HG03575 (cell line): ENCODE measurements around the gene KIF4A.
"Not testable (repeated sequence)": the region's sequence is repeated elsewhere in the genome, so short reads cannot be mapped to it uniquely, and the experiment has no call there.

Experiments
- ATAC-seq: cut with Tn5 transposase; IDR thresholded peaks from one replicate; pipeline ENCODE4 v1.9.1; 2021; ENCODE audit not compliant: unreplicated experiment, insufficient number of reproducible peaks, low FRiP score; ENCODE audit errors: extremely low read depth

KIF4A gene

GRCh38 chrX:70352496-70352895, 62.6 kb downstream of the KIF4A start:
- ATAC-seq = no peak

- no peak for ATAC-seq
Observed at GRCh38 chrX:70353514-70353913, 63.6 kb downstream of the KIF4A start.

GRCh38 chrX:70354716-70355115, 64.8 kb downstream of the KIF4A start:
- no peak for ATAC-seq

- no peak for ATAC-seq
Observed at GRCh38 chrX:70359458-70359857, 69.6 kb downstream of the KIF4A start.

GRCh38 chrX:70360366-70360765, 70.5 kb downstream of the KIF4A start:
- no peak for ATAC-seq

- ATAC-seq = not testable (repeated sequence)
Observed at GRCh38 chrX:70368731-70369130, 78.8 kb downstream of the KIF4A start.

- no peak for ATAC-seq
Observed at GRCh38 chrX:70386235-70386634, 96.3 kb downstream of the KIF4A start.

- ATAC-seq = no peak
Observed at GRCh38 chrX:70398899-70399298, 109.0 kb downstream of the KIF4A start.

- not testable (repeated sequence) for ATAC-seq
Observed at GRCh38 chrX:70400181-70400580, 110.3 kb downstream of the KIF4A start.

- ATAC-seq = no peak
Observed at GRCh38 chrX:70402721-70403120, 112.8 kb downstream of the KIF4A start.

GRCh38 chrX:70405003-70405402, 115.1 kb downstream of the KIF4A start:
- no peak for ATAC-seq

GRCh38 chrX:70410921-70411320, 121.0 kb downstream of the KIF4A start:
- no peak for ATAC-seq

- ATAC-seq = no peak
Observed at GRCh38 chrX:70411475-70411874, 121.6 kb downstream of the KIF4A start.

- no peak for ATAC-seq
Observed at GRCh38 chrX:70421618-70422017, 131.7 kb downstream of the KIF4A start.

GRCh38 chrX:70422851-70423341, 133.0 kb downstream of the KIF4A start, which contains the start of gene GDPD2:
TSS of gene GDPD2 (plus strand) at chrX:70423314. CDS start at chrX:70424985, 1,671 bp downstream.
- no peak for ATAC-seq

- no peak for ATAC-seq
Observed at GRCh38 chrX:70423936-70424675, 134.2 kb downstream of the KIF4A start.

GRCh38 chrX:70424801-70425200, 134.9 kb downstream of the KIF4A start:
- no peak for ATAC-seq

GRCh38 chrX:70426286-70427278, 136.7 kb downstream of the KIF4A start:
- ATAC-seq = no peak

GRCh38 chrX:70427365-70427764, 137.5 kb downstream of the KIF4A start:
- ATAC-seq = no peak

- ATAC-seq = no peak
Observed at GRCh38 chrX:70429759-70430158, 139.9 kb downstream of the KIF4A start.
